Measurements from ENCODE around the gene PRR5.

Gene PRR5

DNA sequence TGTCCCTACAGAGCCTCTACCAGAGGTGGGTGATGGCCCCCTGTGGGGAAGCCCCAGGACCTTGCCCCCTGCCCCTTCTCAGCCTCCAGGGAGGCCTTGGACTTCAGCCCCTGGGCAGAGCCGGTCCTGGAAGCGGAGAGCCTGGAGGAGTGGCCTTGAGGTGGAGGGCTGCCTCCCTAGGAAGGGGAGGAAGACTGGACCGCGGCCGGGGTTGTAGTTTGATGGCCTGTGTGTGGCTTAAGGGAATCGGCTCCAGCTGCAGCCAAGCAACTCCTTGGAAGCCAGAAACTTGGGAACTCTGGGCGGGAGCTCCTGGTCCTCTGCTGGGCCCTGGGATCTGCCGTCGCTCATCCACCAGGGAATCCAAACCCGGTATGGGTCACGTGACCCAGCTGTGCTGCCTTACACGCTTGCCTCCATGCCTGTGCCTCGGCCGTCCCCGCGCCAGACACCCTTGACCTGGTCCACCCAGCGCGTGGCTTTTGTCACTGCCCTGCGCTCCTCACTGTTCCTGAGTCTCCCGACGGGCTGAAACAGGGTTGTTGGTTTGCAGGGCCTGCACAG lies 26.8 kb downstream of the PRR5 start:
- no peak overlapping the region for H3K4me3 ChIP-seq (ENCODE audit: low read length)
- H3K27me3 ChIP-seq (ENCODE audit: low read depth, low read length) = no peaks in the 10 kb centered on the region
- no peaks in the 10 kb centered on the region for H3K36me3 ChIP-seq (replicated peaks; ENCODE audit: low read depth, low read length)
- no peaks in the 10 kb centered on the region for H3K79me2 ChIP-seq (ENCODE audit: low read length)
- no peak for TF ChIP-seq EZH2phosphoT487 (IDR thresholded peaks at IDR 0.05; ENCODE audit: low read depth)
- TF ChIP-seq, protein P1, sequence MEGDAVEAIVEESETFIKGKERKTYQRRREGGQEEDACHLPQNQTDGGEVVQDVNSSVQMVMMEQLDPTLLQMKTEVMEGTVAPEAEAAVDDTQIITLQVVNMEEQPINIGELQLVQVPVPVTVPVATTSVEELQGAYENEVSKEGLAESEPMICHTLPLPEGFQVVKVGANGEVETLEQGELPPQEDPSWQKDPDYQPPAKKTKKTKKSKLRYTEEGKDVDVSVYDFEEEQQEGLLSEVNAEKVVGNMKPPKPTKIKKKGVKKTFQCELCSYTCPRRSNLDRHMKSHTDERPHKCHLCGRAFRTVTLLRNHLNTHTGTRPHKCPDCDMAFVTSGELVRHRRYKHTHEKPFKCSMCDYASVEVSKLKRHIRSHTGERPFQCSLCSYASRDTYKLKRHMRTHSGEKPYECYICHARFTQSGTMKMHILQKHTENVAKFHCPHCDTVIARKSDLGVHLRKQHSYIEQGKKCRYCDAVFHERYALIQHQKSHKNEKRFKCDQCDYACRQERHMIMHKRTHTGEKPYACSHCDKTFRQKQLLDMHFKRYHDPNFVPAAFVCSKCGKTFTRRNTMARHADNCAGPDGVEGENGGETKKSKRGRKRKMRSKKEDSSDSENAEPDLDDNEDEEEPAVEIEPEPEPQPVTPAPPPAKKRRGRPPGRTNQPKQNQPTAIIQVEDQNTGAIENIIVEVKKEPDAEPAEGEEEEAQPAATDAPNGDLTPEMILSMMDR (IDR thresholded peaks at IDR 0.05; ENCODE audit: low read depth, low read length) = no peak
- no peak overlapping the region for H3K9ac ChIP-seq (ENCODE audit: low read length)
- no peaks in the 10 kb centered on the region for H3K9me3 ChIP-seq (ENCODE audit: insufficient read depth, low read length)
- no peaks in the 10 kb centered on the region for H3K4me1 ChIP-seq (ENCODE audit: low read length)
- H4K20me1 ChIP-seq (ENCODE audit: insufficient read depth, low read length) = no peaks in the 10 kb centered on the region
- H3K27ac ChIP-seq (ENCODE audit: low read length) = no peak overlapping the region
- no peak overlapping the region for H2AFZ ChIP-seq (ENCODE audit: low read depth, low read length)
- no peak overlapping the region for H3K4me2 ChIP-seq (ENCODE audit: low read length)

DNA sequence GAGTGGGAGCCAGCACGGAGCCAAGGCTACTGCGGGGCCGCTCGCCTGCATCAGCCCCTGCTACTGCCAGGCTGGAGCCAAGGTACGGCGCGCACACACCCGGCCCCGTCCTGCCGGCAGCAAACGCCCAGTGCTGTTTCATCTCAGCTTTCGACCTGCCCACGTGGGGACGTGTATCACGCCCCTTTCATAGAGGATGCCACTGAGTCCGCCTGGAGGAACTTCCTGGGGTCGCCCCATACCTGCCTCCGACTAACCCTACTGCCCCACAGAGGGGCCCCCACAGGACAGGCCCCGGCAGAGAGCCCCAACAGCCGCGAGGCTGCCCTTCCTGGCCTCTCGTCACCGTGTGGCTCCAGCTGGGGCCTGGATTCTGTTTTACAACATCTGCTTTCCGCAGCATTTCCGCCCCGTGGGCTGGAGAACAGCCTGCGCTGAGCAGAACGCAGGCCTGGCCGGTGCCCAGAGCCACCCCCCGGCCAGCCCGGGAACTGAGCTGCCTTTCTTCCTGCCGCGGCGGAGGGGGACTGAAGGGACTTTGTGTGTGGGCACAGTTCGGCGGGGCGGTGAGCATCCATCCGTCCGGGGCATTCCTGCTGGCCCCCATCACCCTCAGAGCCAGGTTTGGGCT lies 27.5 kb downstream of the PRR5 start:
- Histone ChIP-seq H3K27me3 (ENCODE audit: low read depth, low read length) (no peaks in the 10 kb centered on the region), H4K20me1 (ENCODE audit: insufficient read depth, low read length) (no peaks in the 10 kb centered on the region), H3K9me3 (ENCODE audit: insufficient read depth, low read length) (no peaks in the 10 kb centered on the region), H3K79me2 (ENCODE audit: low read length) (no peaks in the 10 kb centered on the region), H3K9ac (ENCODE audit: low read length) (no peak overlapping the region), H3K4me2 (ENCODE audit: low read length) (no peak overlapping the region), H3K36me3 (replicated peaks; ENCODE audit: low read depth, low read length) (no peaks in the 10 kb centered on the region), H3K27ac (ENCODE audit: low read length) (no peak overlapping the region), H3K4me3 (ENCODE audit: low read length) (no peak overlapping the region), H2AFZ (ENCODE audit: low read depth, low read length) (no peak overlapping the region), H3K4me1 (ENCODE audit: low read length) (no peaks in the 10 kb centered on the region)
- no peak for TF ChIP-seq EZH2phosphoT487 (IDR thresholded peaks at IDR 0.05; ENCODE audit: low read depth)
- TF ChIP-seq, protein P1 (IDR thresholded peaks at IDR 0.05; ENCODE audit: low read depth, low read length) = no peak

DNA sequence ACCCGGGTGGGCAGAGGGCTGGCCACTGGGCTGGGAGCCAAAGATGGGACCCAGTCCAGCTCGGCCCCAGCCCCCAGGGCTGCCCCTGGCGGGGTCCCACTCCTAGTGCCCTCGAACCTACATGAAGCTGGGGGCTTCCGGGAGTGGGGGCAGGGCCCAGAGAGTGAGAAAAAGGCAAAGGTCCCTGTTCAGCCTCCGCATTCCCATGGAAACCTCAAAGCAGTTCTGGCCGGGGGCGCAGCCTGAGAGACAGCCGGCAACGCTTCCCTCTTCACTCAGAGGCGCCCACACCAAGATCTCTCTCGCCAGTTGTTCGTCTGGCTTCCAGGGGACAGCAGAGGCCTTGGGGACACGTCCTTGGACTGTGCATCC lies 28.0 kb downstream of the PRR5 start:
- Histone ChIP-seq H3K36me3 (replicated peaks; ENCODE audit: low read depth, low read length) (no peaks in the 10 kb centered on the region), H3K4me1 (ENCODE audit: low read length) (no peaks in the 10 kb centered on the region), H3K4me2 (ENCODE audit: low read length) (no peak overlapping the region), H3K27ac (ENCODE audit: low read length) (no peak overlapping the region), H4K20me1 (ENCODE audit: insufficient read depth, low read length) (no peaks in the 10 kb centered on the region), H3K27me3 (ENCODE audit: low read depth, low read length) (no peaks in the 10 kb centered on the region), H3K4me3 (ENCODE audit: low read length) (no peak overlapping the region), H3K9me3 (ENCODE audit: insufficient read depth, low read length) (no peaks in the 10 kb centered on the region), H3K79me2 (ENCODE audit: low read length) (no peaks in the 10 kb centered on the region), H2AFZ (ENCODE audit: low read depth, low read length) (no peak overlapping the region), H3K9ac (ENCODE audit: low read length) (no peak overlapping the region)
- TF ChIP-seq, protein P1 (IDR thresholded peaks at IDR 0.05; ENCODE audit: low read depth, low read length) = no peak
- no peak for TF ChIP-seq EZH2phosphoT487 (IDR thresholded peaks at IDR 0.05; ENCODE audit: low read depth)

DNA sequence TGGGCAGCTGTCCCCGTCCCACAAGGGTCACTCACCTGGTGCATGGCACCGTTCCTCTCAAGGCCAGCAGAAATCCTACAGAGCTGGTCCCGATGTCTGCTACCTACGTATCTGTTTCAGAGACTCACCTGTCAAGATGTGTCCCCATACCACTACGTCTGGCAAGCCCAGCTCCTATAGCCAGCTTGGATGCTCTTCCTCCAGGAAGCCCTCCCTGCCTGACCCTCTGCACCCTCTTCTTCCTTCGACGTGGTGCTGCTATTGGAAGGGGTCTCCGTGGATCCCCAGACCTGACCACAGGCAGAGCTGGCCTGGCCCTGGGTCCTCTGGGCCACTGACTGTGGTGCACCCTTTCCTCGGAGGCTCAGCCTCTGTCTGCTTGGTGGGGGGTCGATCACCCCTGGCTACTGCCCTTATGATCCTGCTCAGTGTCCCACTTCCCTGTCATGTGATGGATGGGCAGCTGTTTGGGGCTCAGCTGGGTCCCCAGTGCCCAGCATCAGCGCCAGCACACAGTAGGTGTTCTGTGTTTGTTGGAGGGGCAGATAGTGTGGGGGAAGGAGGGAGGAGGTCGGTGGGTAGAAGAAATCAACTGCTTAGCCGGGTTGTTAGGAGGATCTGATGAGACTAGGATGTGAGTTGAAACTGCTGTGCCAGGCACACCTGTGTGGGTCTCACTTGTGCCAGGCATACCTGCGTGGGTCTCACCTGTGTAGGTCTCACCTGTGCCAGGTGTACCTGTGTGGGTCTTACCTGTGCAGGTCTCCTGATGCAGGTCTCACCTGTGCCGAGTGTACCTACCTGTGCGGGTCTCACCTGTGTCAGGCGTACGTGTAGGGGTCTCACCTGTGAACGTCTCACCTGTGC lies 28.7 kb downstream of the PRR5 start:
- H3K79me2 ChIP-seq (ENCODE audit: low read length) = no peaks in the 10 kb centered on the region

More for the DNA sequence above, 28.7 kb downstream of the PRR5 start:
- Histone ChIP-seq H3K27ac (ENCODE audit: low read length) (no peak overlapping the region), H4K20me1 (ENCODE audit: insufficient read depth, low read length) (no peaks in the 10 kb centered on the region), H2AFZ (ENCODE audit: low read depth, low read length) (no peak overlapping the region), H3K4me2 (ENCODE audit: low read length) (no peak overlapping the region), H3K4me3 (ENCODE audit: low read length) (no peak overlapping the region), H3K9ac (ENCODE audit: low read length) (no peak overlapping the region), H3K27me3 (ENCODE audit: low read depth, low read length) (no peaks in the 10 kb centered on the region), H3K36me3 (replicated peaks; ENCODE audit: low read depth, low read length) (no peaks in the 10 kb centered on the region), H3K4me1 (ENCODE audit: low read length) (no peaks in the 10 kb centered on the region), H3K9me3 (ENCODE audit: insufficient read depth, low read length) (no peaks in the 10 kb centered on the region)
- TF ChIP-seq EZH2phosphoT487 (IDR thresholded peaks at IDR 0.05; ENCODE audit: low read depth) = no peak
- TF ChIP-seq, protein P1 (IDR thresholded peaks at IDR 0.05; ENCODE audit: low read depth, low read length) = no peak

Data from OCI-LY3 (cell line).